Liver (tissue), 9 donors: ENCODE data around the gene WDR45B. TPM values are rescaled to one million over a fixed set of nuclear protein-coding genes. Genes with fewer than 3 reads are reported as not detected.

ENCODE experiments used
- DNase-seq: peaks from one replicate; pipeline ENCODE4 v3.0.0-alpha.2; 2017; ENCODE audit warnings: low spot score
- H3K27ac ChIP-seq, 2 donors: one replicate each; pipeline ENCODE4 v1.7.0; 2013; ENCODE audit warnings: inconsistent platforms in 2 of 2, low read length in 2 of 2, control low read depth in 1 of 2, low read depth in 1 of 2, mild to moderate bottlenecking in 1 of 2
- H3K27me3 ChIP-seq, 4 donors: one replicate each; pipeline versions ENCODE4 v1.6.1 to v1.7.0; 2013; ENCODE audit warnings: low read length in 3 of 4, inconsistent platforms in 1 of 4, mild to moderate bottlenecking in 1 of 4, moderate library complexity in 1 of 4; ENCODE audit not compliant: control insufficient read depth in 4 of 4, insufficient read depth in 4 of 4
- H3K36me3 ChIP-seq, 4 donors: one replicate each; pipeline versions ENCODE4 v1.6.1 to v1.7.0; 2013; ENCODE audit warnings: low read length in 3 of 4, mild to moderate bottlenecking in 3 of 4, low read depth in 1 of 4, moderate library complexity in 1 of 4; ENCODE audit not compliant: control insufficient read depth in 4 of 4, insufficient read depth in 3 of 4
- H3K4me1 ChIP-seq, 4 donors: one replicate each; pipeline versions ENCODE4 v1.6.1 to v1.7.0; 2013; ENCODE audit warnings: low read length in 3 of 4, mild to moderate bottlenecking in 3 of 4, moderate library complexity in 1 of 4; ENCODE audit not compliant: control insufficient read depth in 4 of 4, insufficient read depth in 4 of 4
- H3K4me3 ChIP-seq, 3 donors: one replicate each; pipeline versions ENCODE4 v1.6.1 to v1.7.0; 2013; ENCODE audit warnings: low read length in 3 of 3, control low read depth in 1 of 3, low read depth in 1 of 3, mild to moderate bottlenecking in 1 of 3
- H3K9ac ChIP-seq, 2 donors: one replicate each; pipeline ENCODE4 v1.7.0; 2013; ENCODE audit warnings: low read length in 2 of 2, mild to moderate bottlenecking in 2 of 2, moderate library complexity in 2 of 2, control low read depth in 1 of 2, low read depth in 1 of 2
- H3K9me3 ChIP-seq, 4 donors: one replicate each; pipeline versions ENCODE4 v1.6.1 to v1.7.0; 2013; ENCODE audit warnings: low read length in 3 of 4; ENCODE audit not compliant: control insufficient read depth in 4 of 4
- ATF3 ChIP-seq: IDR thresholded peaks from 2 replicates; pipeline ENCODE4 v1.6.1; 2016; ENCODE audit warnings: antibody characterized with exemption
- EGR1 ChIP-seq, 2 donors: IDR thresholded peaks; 2 replicates each; pipeline ENCODE4 v1.6.1; 2016 to 2018; ENCODE audit warnings: antibody characterized with exemption in 2 of 2, low read depth in 2 of 2
- FOXA1 ChIP-seq: IDR thresholded peaks from 2 replicates; pipeline ENCODE4 v1.6.1; 2016; ENCODE audit warnings: antibody characterized with exemption
- FOXA2 ChIP-seq: IDR thresholded peaks from 2 replicates; pipeline ENCODE4 v1.6.1; 2016; ENCODE audit warnings: antibody characterized with exemption
- GABPA ChIP-seq, 2 donors: IDR thresholded peaks in 1 of 2; conservative IDR thresholded peaks in 1 of 2; 2 replicates each; pipeline ENCODE4 v1.6.1; 2016; ENCODE audit warnings: antibody characterized with exemption in 2 of 2, mild to moderate bottlenecking in 1 of 2, moderate library complexity in 1 of 2
- HNF4A ChIP-seq, 2 donors: conservative IDR thresholded peaks; 2 replicates each; pipeline ENCODE4 v1.6.1; 2016; ENCODE audit warnings: antibody characterized with exemption in 2 of 2, mild to moderate bottlenecking in 2 of 2
- HNF4G ChIP-seq: IDR thresholded peaks from 2 replicates; pipeline ENCODE4 v1.6.1; 2016; ENCODE audit warnings: antibody characterized with exemption
- NR2F2 ChIP-seq: IDR thresholded peaks from 2 replicates; pipeline ENCODE4 v1.6.1; 2016; ENCODE audit warnings: antibody characterized with exemption
- RAD21 ChIP-seq, 2 donors: IDR thresholded peaks; 2 replicates each; pipeline ENCODE4 v1.6.1; 2016; ENCODE audit warnings: antibody characterized with exemption in 2 of 2, mild to moderate bottlenecking in 2 of 2
- REST ChIP-seq: IDR thresholded peaks from 2 replicates; pipeline ENCODE4 v1.6.1; 2016; ENCODE audit warnings: antibody characterized with exemption, mild to moderate bottlenecking
- RXRA ChIP-seq, 2 donors: IDR thresholded peaks; 2 replicates each; pipeline ENCODE4 v1.6.1; 2017 to 2018; ENCODE audit warnings: antibody characterized with exemption in 2 of 2, mild to moderate bottlenecking in 1 of 2
- SP1 ChIP-seq: IDR thresholded peaks from 2 replicates; pipeline ENCODE4 v1.6.1; 2018; ENCODE audit warnings: antibody characterized with exemption, mild to moderate bottlenecking
- TAF1 ChIP-seq: conservative IDR thresholded peaks from 2 replicates; pipeline ENCODE4 v1.6.1; 2016; ENCODE audit warnings: antibody characterized with exemption, mild to moderate bottlenecking
- YY1 ChIP-seq: IDR thresholded peaks from 2 replicates; pipeline ENCODE4 v1.6.1; 2016; ENCODE audit warnings: antibody characterized with exemption, mild to moderate bottlenecking
- ZBTB33 ChIP-seq: IDR thresholded peaks from 2 replicates; pipeline ENCODE4 v1.6.1; 2016; ENCODE audit warnings: antibody characterized with exemption
- WGBS: extraction: QIAGEN DNeasy Blood & Tissue Kit; methylation state at CpG from one replicate; pipeline ENCODE4 v1.1.7; 2013; 5-methylcytosine and 5-hydroxymethylcytosine counted together
- polyA plus RNA-seq, 2 donors: library from polyadenylated mRNA; stranded (reverse) in 1 of 2; unstranded in 1 of 2; fragments of 200-250 nt in 1 of 2; fragments of >200 nt in 1 of 2; fragmentation: Nextera tagmentation in 1 of 2; extraction: Ambion mirVana in 1 of 2; gene quantifications; one replicate each; pipeline versions ENCODE4 v1.2.1 to v1.2.3, GENCODE V29; 2013 to 2015
- total RNA-seq, 2 donors: library from RNA; depleted of rRNA; stranded (reverse); fragments of >200 nt; gene quantifications; one replicate each; pipeline ENCODE4 v1.2.3, GENCODE V29; 2014
- donor health status: healthy.
- donor health status: healthy.
- donor health status: healthy.
- donor health status: healthy.
- donor health status: healthy.

Gene WDR45B
- total and polyA plus RNA-seq, 4 donors, result 25.4 to 40.9 (median 29.2) TPM

GRCh38 chr17:82594571-82594970 is 53.7 kb downstream of the WDR45B start:
- Histone ChIP-seq H3K36me3 (peaks cover 3 to 20% (median 12%) of the 10 kb centered on the region in 4 donors), H3K9ac (no peak overlapping the region), H3K27ac (no peak overlapping the region), H3K9me3 (no peaks in the 10 kb centered on the region), H3K27me3 (no peaks in the 10 kb centered on the region), H3K4me3 (no peak overlapping the region), H3K4me1 (peaks cover 7 to 20% (median 7%) of the 10 kb centered on the region in 4 donors)
- no peak for DNase-seq
- 95% methylated on average over 11 of the region's 11 CpGs for WGBS
- TF ChIP-seq RAD21 (IDR thresholded peaks at IDR 0.05), result no peak
- TF ChIP-seq NR2F2, result no peak
- TF ChIP-seq RXRA (IDR thresholded peaks at IDR 0.05), result no peak
- TF ChIP-seq ZBTB33, result no peak
- TF ChIP-seq HNF4G, result no peak
- TF ChIP-seq FOXA2, result no peak
- TF ChIP-seq EGR1 (IDR thresholded peaks at IDR 0.05; ENCODE audit: low read depth in 2 of 2), result no peak
- TF ChIP-seq GABPA (IDR thresholded peaks at IDR 0.05 in 1 of 2, conservative IDR thresholded peaks at IDR 0.05 in 1 of 2), result no peak
- TF ChIP-seq ATF3, result no peak
- TF ChIP-seq REST, result no peak
- TF ChIP-seq YY1, result no peak
- no peak for TF ChIP-seq TAF1
- no peak for TF ChIP-seq HNF4A (conservative IDR thresholded peaks at IDR 0.05)
- TF ChIP-seq FOXA1, result no peak
- TF ChIP-seq SP1, result no peak

DNA sequence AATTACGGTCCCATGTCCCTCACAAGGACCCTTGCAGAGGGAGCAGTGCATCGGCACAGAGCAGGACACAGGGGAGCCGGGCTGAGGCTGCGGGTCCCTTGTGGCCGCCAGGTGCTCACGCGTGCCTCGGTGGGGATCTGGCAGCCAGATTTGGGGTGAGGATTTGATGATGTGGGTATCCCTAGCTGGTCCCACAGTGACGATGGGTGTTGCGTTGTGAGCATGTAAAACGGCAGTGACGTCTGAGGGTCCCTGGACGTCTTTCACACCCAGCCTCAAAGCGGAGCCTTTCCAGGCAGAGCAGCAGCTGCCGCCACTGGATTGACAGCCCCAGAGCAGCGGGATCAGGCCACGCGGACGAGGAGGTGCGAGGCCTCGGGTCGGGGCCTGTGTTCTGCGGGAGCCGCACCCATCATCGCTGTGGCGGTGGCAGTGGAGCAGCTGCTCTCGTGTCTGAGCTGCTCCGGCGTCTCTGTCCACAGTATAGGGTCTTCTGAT is 54.6 kb downstream of the WDR45B start:
- Histone ChIP-seq H3K9me3 (no peaks in the 10 kb centered on the region), H3K4me1 (peaks cover 7 to 20% (median 7%) of the 10 kb centered on the region in 4 donors), H3K27me3 (no peaks in the 10 kb centered on the region), H3K4me3 (peak overlapping the region; percentile 47 to 67 (median 65)), H3K9ac (peak overlapping the region; percentile 14 to 64), H3K27ac (peak overlapping the region; percentile 65 to 70), H3K36me3 (peaks cover 3 to 25% (median 12%) of the 10 kb centered on the region in 4 donors)
- no peak for TF ChIP-seq ATF3
- TF ChIP-seq ZBTB33, result no peak
- TF ChIP-seq TAF1, result no peak
- no peak for TF ChIP-seq EGR1 (IDR thresholded peaks at IDR 0.05; ENCODE audit: low read depth in 2 of 2)
- WGBS, result 70% methylated on average over 29 of the region's 29 CpGs
- DNase-seq, result no peak
